ENCODE measurements around the gene EFCAB6. TPM values are rescaled to one million over a fixed set of nuclear protein-coding genes. Genes with fewer than 3 reads are reported as not detected.

The EFCAB6 gene
- total and polyA plus RNA-seq, 10 of the 15 experiments (the other 5 are each of a cell fraction or from before 2014, with no cell fraction given), result 0.05 to 0.42 (median 0.19) TPM

GRCh38 chr22:43852573-43853327 is 40.6 kb upstream of the EFCAB6 start (continued):
- TF ChIP-seq ZNF592 (IDR thresholded peaks at IDR 0.05), result no peak

- 17% methylated on average over 3 of the region's 3 CpGs for WGBS (ENCODE audit: insufficient coverage, insufficient replicate concordance, low lambda C conversion rate, missing lambda C conversion rate)
- Histone ChIP-seq H2AFZ (ENCODE audit: control insufficient read depth, low read depth, low read length) (no peak overlapping the region), H3K27ac (ENCODE audit: control insufficient read depth, insufficient read depth) (no peak overlapping the region), H3K4me2 (ENCODE audit: control insufficient read depth, insufficient read depth) (no peak overlapping the region), H3K27me3 (replicated peaks in 1 of 2; ENCODE audit: control insufficient read depth in 2 of 2, insufficient read depth in 2 of 2, low read length in 1 of 2) (peaks cover 0 to 4% of the 10 kb centered on the region in 2 experiments; a peak in 3 of 4 replicates), H3K36me3 (ENCODE audit: control insufficient read depth in 2 of 2, insufficient read depth in 2 of 2, low read length in 1 of 2) (no peaks in the 10 kb centered on the region), H3K9me3 (replicated peaks; ENCODE audit: control insufficient read depth, insufficient read depth, low read length) (no peaks in the 10 kb centered on the region), H4K20me1 (ENCODE audit: control insufficient read depth, insufficient read depth) (no peaks in the 10 kb centered on the region), H3K9ac (ENCODE audit: control insufficient read depth, insufficient read depth, low read length) (no peak overlapping the region), H3K79me2 (ENCODE audit: control insufficient read depth, insufficient read depth, low read length) (no peaks in the 10 kb centered on the region), H3K4me3 (no peak overlapping the region), H3K4me1 (ENCODE audit: control insufficient read depth, insufficient read depth, low read length) (no peaks in the 10 kb centered on the region)
- intact Hi-C loops (cut with micrococcal nuclease; ENCODE audit: unreplicated experiment) (no loop called here), in situ Hi-C loops (cut with MboI) (no loop called here)
- RAD21 ChIA-PET (ENCODE audit: unreplicated experiment), result no interaction called here
- SMC1A ChIA-PET (ENCODE audit: uncharacterized antibody, unreplicated experiment), result no interaction called here
- FAIRE-seq (no peak), DNase-seq (ENCODE audit: low read depth, low spot score) (no peak), ATAC-seq (no peak)
- POLR2A ChIA-PET, result no interaction called here
- no peak for TF ChIP-seq SPI1 (IDR thresholded peaks at IDR 0.05; ENCODE audit: borderline replicate concordance, insufficient read depth, low read depth, low read length)
- no peak for TF ChIP-seq SUZ12 (IDR thresholded peaks at IDR 0.05; ENCODE audit: unreplicated experiment)
- no peak for TF ChIP-seq ESRRA (IDR thresholded peaks at IDR 0.05; ENCODE audit: low read length)
- TF ChIP-seq JUNB (IDR thresholded peaks at IDR 0.05), result no peak
- no peak for TF ChIP-seq RUNX3 (IDR thresholded peaks at IDR 0.05; ENCODE audit: low read length)
- TF ChIP-seq POU2F2 (IDR thresholded peaks at IDR 0.05; ENCODE audit: borderline replicate concordance, low read depth, low read length), result no peak
- TF ChIP-seq PAX5 (IDR thresholded peaks at IDR 0.05; ENCODE audit: borderline replicate concordance, low read depth, low read length), result no peak
- TF ChIP-seq STAT3 (IDR thresholded peaks at IDR 0.05; ENCODE audit: low read depth, low read length), result no peak
- CTCF ChIA-PET, result interaction anchor here (1.0 kb wide), 1 partner anchor 16 kb away, joined by 3 read pairs; no protein-coding TSS in a partner anchor
- no TSS peak for BruUV-seq (replicated peaks)
Observed at GRCh38 chr22:43851979-43852307, 39.8 kb upstream of the EFCAB6 start.

All from GM12878 (cell line).